GM18870 (cell line): Measurements from ENCODE around the gene CACNA2D2.

ENCODE experiments used
- ATAC-seq: cut with Tn5 transposase; IDR thresholded peaks from one replicate; pipeline ENCODE4 v1.9.1; 2021; ENCODE audit warnings: moderate library complexity; ENCODE audit not compliant: unreplicated experiment

The CACNA2D2 gene

GRCh38 chr3:50334339-50335075 is 168.9 kb downstream of the CACNA2D2 start:
- no peak for ATAC-seq

DNA sequence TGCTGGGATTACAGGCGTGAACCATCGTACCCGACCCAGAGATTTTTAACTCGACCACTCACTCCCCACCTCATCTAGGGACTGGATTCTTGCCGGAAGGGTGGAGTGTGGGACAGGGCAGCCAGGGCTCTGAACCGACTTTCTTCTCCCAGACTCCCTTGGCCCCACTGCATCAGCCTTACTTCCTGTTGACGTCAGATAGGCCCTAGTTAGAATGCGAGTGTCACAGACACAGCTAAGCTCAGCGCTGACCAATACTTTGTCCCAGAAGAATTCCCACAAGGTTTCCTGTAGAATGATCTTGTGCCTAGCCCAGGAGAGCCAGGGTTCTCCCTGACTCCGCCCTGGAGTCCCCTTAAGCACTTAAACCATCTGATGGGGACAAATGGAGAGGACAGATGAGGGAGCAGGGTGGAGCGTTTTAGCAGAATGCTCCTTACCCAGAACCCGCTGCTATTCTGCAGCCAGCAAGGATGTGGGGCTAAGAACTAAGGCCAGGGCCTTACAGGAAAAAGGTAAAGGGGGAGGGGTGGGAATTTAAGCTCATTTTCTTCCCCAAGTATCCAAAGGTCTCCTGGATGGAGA is 169.6 kb downstream of the CACNA2D2 start:
- no peak for ATAC-seq

GRCh38 chr3:50331364-50331907 is 172.0 kb downstream of the CACNA2D2 start:
- no peak for ATAC-seq

DNA sequence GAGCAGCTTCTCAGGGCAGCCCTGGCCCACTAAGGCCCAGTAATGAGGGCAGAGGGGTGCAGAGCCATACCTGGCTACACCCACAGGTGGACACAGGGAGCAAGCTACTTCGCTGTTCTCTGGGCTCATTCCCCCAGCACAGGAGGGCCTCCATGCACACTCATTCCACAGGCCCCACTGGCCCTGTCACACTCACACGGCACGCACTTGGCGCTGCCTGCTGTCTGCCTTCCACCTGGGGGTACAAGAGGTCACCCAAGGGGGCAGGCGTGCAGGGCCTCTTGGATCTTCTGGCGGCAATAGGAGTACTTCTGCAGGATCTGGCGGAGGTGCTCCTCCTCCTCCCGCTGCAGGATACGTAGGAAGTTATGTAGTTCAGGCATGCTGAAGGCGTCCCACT is 173.1 kb downstream of the CACNA2D2 start:
- no peak for ATAC-seq

- ATAC-seq, result peak; percentile 70
Observed at GRCh38 chr3:50327943-50328691, 175.3 kb downstream of the CACNA2D2 start, which contains the start of gene TUSC2. Gene TUSC2 (minus strand): TSS chr3:50328223. CDS start chr3:50328099, 124 bp downstream.

GRCh38 chr3:50327129-50327528 is 176.3 kb downstream of the CACNA2D2 start:
- ATAC-seq, result no peak

DNA sequence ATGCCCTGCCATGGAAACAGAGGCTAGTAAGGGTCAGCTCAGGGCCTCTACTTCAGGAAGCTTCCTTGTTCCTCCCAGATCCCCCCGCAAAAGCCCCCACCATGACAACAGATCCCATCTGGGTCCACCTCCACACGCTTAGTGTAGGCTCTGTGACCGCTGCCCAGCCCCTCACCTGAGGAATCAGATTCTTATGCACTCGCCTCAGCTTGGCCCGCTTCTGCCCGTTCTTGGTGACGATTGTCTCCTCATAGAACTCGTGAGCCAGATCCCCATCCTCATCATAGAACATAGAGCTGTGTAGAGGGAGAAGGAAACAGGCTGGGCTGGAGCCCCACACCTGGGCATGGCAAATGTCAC is 177.3 kb downstream of the CACNA2D2 start:
- ATAC-seq, result no peak

GRCh38 chr3:50325497-50326181 is 177.8 kb downstream of the CACNA2D2 start:
- no peak for ATAC-seq

DNA sequence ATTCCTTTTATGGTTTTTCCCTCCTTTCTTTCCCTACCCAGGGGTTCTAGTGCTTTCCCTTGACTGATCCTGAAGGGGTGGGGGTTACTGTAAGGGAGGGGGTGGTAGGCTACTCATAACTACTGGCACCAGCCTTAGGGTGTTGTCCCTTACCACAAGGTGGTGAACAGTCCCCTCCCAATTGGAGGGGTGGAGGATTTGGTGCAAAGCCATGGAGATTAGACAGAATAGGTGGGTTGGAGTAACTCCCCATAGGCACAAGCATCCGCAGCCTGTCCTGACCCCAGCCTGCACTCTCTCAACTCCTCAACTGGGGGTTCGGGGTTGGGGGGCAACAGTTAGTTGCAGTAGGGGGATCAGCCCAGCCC is 178.3 kb downstream of the CACNA2D2 start:
- ATAC-seq, result no peak

DNA sequence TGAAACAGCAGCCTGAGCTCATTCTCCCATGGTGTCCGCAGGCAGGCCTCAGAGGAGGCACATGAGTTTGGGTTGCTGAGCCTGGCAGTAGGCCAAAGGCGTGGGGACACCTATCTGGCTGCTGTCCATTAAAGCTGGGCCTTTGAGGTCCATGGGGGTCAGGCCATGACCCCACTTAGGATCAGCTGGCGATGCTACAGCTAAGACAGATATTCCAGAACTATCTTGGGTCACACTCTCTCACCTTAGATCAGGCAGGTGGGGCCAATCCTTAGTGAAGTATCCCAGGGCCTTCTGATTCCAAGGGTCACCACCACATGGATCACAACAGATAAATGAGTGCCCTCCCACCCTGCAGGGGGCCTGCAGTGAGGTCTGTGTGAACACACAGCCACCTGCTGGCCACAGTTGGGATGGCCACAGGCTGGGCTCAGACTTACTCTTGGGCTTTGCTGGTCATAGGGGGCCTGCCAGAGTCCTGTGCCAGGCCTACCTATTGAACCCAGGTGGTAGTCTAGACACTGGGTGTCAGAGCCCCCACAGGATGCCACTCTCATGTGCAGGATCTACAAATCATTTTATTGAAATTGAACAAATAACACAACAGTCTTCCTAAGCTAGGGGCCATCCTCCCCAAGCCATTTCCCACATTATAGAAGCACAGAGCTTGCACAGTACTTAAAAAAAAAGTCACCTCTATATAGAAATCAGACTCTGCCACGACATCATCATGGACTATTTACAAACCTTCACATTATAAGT is 178.9 kb downstream of the CACNA2D2 start:
- ATAC-seq, result no peak

DNA sequence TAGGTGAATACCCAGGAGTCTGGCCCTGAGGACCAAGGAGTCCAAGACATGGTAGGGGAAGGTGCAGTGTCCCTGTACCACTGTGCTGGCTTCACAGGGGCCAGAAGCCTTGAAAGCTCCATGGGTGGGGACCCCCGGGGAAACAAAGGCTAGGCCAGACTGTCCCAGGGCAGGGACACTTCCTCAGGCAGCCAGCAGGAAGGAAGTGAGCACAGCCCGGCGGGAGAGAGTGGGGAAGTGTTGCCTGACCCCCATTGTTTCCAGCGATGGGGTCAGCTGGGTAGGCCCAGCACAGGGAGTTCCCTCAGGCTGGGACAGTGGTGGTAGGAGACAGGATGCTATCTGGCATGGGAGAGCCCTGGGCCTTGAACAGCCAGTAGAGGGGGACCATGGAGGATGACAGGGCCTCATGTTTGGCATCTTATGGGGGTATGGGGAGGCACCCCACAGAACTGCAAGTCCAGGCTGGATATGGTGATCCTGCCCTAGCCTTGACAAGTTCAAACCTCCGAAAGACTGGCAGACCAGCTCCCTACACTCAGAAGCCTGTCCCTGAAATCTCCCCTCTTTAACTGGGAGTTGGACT is 179.7 kb downstream of the CACNA2D2 start:
- no peak for ATAC-seq

- ATAC-seq, result no peak
Observed at GRCh38 chr3:50323092-50323600, 180.3 kb downstream of the CACNA2D2 start.

- no peak for ATAC-seq
Observed at GRCh38 chr3:50322386-50323091, 180.9 kb downstream of the CACNA2D2 start, which contains the start of gene HYAL2. Gene HYAL2 (minus strand): TSS chr3:50322745. CDS start chr3:50320489, 2,256 bp downstream.

GRCh38 chr3:50322115-50322385 is 181.4 kb downstream of the CACNA2D2 start:
- ATAC-seq, result no peak

DNA sequence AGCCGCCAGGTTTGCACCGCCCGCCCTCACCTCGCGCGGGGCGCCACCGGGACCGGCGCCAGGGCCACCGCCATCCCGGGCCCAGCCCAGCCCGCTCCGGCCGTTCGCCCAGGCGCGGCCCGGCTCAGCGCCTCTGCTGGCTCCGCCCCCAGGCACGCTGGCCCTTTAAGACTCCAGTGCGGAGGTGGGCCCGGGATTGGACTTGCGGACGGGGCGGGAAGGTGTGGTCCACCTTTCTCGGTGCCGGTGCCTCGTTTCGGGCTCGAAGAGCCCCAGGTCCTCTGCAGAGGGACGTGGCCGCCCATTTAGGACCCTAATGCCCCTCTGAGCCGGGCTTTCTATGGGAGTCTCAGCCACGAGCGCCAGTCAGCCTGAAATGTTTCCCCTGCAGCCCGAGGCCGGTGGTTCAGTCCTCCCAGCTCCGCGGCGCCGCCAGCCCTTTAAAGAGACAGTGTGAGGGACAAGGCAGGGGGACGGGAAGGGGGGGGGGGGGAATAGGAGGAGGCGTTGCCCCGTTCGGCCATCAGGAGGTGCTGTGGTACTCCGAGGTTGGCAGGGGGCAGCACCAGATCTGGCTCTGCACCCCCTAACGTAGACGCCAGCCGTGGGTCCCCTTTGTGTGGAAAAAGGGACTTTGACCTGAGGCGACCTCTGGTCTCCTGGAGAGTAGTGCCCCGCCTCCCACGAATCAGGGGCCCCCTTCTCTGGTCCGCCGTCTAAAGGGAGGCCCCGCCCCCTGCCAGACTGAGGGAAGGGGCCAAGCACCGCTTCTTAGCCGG is 181.9 kb downstream of the CACNA2D2 start:
- peak; percentile 51 for ATAC-seq

- ATAC-seq, result peak; percentile 27
Observed at GRCh38 chr3:50320853-50321335, 182.5 kb downstream of the CACNA2D2 start.

DNA sequence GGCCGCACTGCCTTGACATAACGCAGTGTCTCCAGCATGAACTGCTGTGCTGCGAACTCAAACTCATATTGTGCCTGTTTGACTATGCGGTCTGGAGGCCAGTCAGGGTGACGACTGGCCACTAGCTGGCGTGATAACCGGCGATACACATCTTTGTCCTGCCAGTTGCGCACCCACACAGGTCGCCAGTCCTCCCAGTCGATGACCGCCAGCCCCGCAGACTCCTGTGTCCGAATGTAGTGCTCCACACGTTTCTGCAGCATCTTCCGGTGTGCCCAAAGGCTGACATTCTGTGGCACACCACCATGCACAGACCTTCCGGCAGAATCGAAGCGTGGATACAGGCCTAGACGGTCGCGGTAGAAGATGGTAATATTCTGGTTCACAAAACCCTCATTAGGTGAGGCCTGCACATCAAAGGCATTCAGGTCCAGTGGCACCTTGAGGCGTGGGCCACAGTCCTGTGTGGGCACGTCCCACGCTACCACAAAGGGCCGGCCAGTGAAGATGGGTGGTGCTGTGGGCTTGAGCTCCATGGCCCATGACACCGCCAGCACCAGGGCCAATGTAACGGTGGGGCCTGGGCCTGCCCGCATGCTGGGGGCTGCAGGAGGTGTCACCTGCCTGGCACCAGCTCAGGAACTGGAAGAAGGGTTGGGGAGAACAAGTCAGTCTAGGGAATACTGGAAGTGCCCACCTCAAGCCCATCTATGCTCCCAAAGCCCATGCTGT is 183.4 kb downstream of the CACNA2D2 start:
- no peak for ATAC-seq
